ENCODE measurements around the gene UEVLD. TPM values are rescaled to one million over a fixed set of nuclear protein-coding genes. Genes with fewer than 3 reads are reported as not detected.

The UEVLD gene
- total RNA-seq, 1 experiment from 2014 or later, result 13.7 TPM

DNA sequence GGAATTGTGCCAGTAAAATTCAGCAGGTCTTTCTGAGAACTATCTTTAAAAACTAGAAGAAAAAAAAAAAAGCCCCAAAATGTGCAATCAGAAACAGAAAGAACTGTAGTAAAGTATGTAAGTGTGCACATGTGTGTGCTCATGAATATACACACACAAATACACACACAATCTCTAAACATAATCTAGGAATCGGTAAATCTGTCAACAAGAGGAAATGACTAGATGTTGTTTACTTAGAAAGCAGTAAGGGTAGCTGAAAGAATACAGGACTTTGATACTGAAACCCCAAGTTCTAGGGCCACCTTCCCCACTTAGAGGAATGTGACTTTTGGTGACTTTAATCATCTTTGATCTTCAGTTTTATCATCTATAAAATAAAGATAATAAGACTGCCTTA, 13.2 kb downstream of the UEVLD start (continued):
- TF ChIP-seq ZNF274 (IDR thresholded peaks at IDR 0.05; ENCODE audit: low read depth, low read length), result no peak
- no peak for TF ChIP-seq ZBTB33 (IDR thresholded peaks at IDR 0.05; ENCODE audit: extremely low read depth, insufficient replicate concordance, low read length)
- no peak for TF ChIP-seq ZFX (IDR thresholded peaks at IDR 0.05)
- no peak for TF ChIP-seq RAD21 (IDR thresholded peaks at IDR 0.05; ENCODE audit: low read depth)

GRCh38 chr11:18567081-18567480, 21.5 kb downstream of the UEVLD start:
- ChIA-PET POLR2A (no interaction called here), RAD21 (ENCODE audit: low non-redundant PET in 1 of 2, low total read pairs in 2 of 2, uncharacterized antibody in 2 of 2, unreplicated experiment in 2 of 2) (no interaction called here), CTCF (no interaction called here)
- no peak overlapping the region for H3K9ac ChIP-seq (ENCODE audit: low read length)
- ATAC-seq (no peak), DNase-seq (ENCODE audit: low read depth, low spot score) (no peak)
- no peaks in the 10 kb centered on the region for H3K4me1 ChIP-seq (ENCODE audit: control insufficient read depth in 1 of 2, insufficient read depth in 2 of 2, low read length in 2 of 2)
- H2AFZ ChIP-seq (ENCODE audit: low read depth, low read length, poor library complexity, severe bottlenecking), result no peak overlapping the region
- H3K27me3 ChIP-seq (ENCODE audit: insufficient read depth, low read length), result no peaks in the 10 kb centered on the region
- H3K36me3 ChIP-seq (ENCODE audit: control insufficient read depth in 1 of 2, insufficient read depth in 2 of 2, low read length in 2 of 2), result peaks cover 3% of the 10 kb centered on the region in 2 experiments
- no peaks in the 10 kb centered on the region for H3K9me2 ChIP-seq (ENCODE audit: insufficient read depth)
- no peaks in the 10 kb centered on the region for H3K9me3 ChIP-seq (ENCODE audit: control insufficient read depth in 1 of 2, insufficient read depth in 1 of 2, low read depth in 1 of 2, low read length in 2 of 2)
- intact Hi-C loops (cut with micrococcal nuclease), result no loop called here
- no TSS peak for BruUV-seq (replicated peaks)
- H3K4me3 ChIP-seq (replicated peaks in 1 of 2; ENCODE audit: low read depth in 1 of 2, low read length in 2 of 2), result no peak overlapping the region
- TF ChIP-seq EGR1 (IDR thresholded peaks at IDR 0.05; ENCODE audit: low read depth) (no peak), ZBTB33 (IDR thresholded peaks at IDR 0.05; ENCODE audit: extremely low read depth, insufficient replicate concordance, low read length) (no peak), POLR2A (IDR thresholded peaks at IDR 0.05; ENCODE audit: borderline replicate concordance, extremely low read depth, insufficient read depth, insufficient read length) (no peak), SP1 (IDR thresholded peaks at IDR 0.05; ENCODE audit: low read depth) (no peak), CBX3 (IDR thresholded peaks at IDR 0.05; ENCODE audit: low read depth) (no peak), YY1 (IDR thresholded peaks at IDR 0.05; ENCODE audit: extremely low read depth, insufficient replicate concordance, low read depth, low read length) (no peak), ZFX (IDR thresholded peaks at IDR 0.05) (no peak), CEBPB (IDR thresholded peaks at IDR 0.05; ENCODE audit: low read depth) (no peak), POLR2AphosphoS5 (IDR thresholded peaks at IDR 0.05; ENCODE audit: low read depth, low read length) (no peak), ZNF274 (IDR thresholded peaks at IDR 0.05; ENCODE audit: low read depth, low read length) (no peak), TCF7L2 (IDR thresholded peaks at IDR 0.05; ENCODE audit: borderline replicate concordance, extremely low read depth, insufficient read depth, insufficient read length) (no peak), EZH2 (IDR thresholded peaks at IDR 0.05) (no peak), RAD21 (IDR thresholded peaks at IDR 0.05; ENCODE audit: low read depth) (no peak)
- TF ChIP-seq, protein P1, sequence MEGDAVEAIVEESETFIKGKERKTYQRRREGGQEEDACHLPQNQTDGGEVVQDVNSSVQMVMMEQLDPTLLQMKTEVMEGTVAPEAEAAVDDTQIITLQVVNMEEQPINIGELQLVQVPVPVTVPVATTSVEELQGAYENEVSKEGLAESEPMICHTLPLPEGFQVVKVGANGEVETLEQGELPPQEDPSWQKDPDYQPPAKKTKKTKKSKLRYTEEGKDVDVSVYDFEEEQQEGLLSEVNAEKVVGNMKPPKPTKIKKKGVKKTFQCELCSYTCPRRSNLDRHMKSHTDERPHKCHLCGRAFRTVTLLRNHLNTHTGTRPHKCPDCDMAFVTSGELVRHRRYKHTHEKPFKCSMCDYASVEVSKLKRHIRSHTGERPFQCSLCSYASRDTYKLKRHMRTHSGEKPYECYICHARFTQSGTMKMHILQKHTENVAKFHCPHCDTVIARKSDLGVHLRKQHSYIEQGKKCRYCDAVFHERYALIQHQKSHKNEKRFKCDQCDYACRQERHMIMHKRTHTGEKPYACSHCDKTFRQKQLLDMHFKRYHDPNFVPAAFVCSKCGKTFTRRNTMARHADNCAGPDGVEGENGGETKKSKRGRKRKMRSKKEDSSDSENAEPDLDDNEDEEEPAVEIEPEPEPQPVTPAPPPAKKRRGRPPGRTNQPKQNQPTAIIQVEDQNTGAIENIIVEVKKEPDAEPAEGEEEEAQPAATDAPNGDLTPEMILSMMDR (IDR thresholded peaks at IDR 0.05 in 2 of 3, conservative IDR thresholded peaks at IDR 0.05 in 1 of 3; ENCODE audit: borderline replicate concordance in 1 of 3, insufficient read depth in 1 of 3, low read depth in 2 of 3, low read length in 2 of 3), result no peak
- TF ChIP-seq, protein P2, sequence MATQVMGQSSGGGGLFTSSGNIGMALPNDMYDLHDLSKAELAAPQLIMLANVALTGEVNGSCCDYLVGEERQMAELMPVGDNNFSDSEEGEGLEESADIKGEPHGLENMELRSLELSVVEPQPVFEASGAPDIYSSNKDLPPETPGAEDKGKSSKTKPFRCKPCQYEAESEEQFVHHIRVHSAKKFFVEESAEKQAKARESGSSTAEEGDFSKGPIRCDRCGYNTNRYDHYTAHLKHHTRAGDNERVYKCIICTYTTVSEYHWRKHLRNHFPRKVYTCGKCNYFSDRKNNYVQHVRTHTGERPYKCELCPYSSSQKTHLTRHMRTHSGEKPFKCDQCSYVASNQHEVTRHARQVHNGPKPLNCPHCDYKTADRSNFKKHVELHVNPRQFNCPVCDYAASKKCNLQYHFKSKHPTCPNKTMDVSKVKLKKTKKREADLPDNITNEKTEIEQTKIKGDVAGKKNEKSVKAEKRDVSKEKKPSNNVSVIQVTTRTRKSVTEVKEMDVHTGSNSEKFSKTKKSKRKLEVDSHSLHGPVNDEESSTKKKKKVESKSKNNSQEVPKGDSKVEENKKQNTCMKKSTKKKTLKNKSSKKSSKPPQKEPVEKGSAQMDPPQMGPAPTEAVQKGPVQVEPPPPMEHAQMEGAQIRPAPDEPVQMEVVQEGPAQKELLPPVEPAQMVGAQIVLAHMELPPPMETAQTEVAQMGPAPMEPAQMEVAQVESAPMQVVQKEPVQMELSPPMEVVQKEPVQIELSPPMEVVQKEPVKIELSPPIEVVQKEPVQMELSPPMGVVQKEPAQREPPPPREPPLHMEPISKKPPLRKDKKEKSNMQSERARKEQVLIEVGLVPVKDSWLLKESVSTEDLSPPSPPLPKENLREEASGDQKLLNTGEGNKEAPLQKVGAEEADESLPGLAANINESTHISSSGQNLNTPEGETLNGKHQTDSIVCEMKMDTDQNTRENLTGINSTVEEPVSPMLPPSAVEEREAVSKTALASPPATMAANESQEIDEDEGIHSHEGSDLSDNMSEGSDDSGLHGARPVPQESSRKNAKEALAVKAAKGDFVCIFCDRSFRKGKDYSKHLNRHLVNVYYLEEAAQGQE (IDR thresholded peaks at IDR 0.05; ENCODE audit: low read depth), result no peak
- H3K79me2 ChIP-seq (ENCODE audit: insufficient read depth, low read length), result no peaks in the 10 kb centered on the region
- no peaks in the 10 kb centered on the region for H4K20me1 ChIP-seq (ENCODE audit: insufficient read depth)
- no peak overlapping the region for H3K4me2 ChIP-seq (ENCODE audit: low read length)
- no peak overlapping the region for H3K27ac ChIP-seq (ENCODE audit: low read depth, low read length)

Measured in HCT116 (cell line).